GM23338 (cell line): ENCODE measurements around the gene WNT10A. TPM values are rescaled to one million over a fixed set of nuclear protein-coding genes. Genes with fewer than 3 reads are reported as not detected.
A peak's percentile ranks its signal among the peaks of the same experiment; 100 is the strongest.

Experiments used
- ATAC-seq: fragments of 200-7000 bp; cut with Tn5 transposase; 3 replicates; pipeline ENCODE4 v1.9.1; 2020
- DNase-seq: peaks from one replicate; pipeline ENCODE4 v3.0.0-alpha.2; 2015; ENCODE audit warnings: low spot score
- H2AFZ ChIP-seq: fragments of 200-600 bp; sonication (generic); 2 replicates; pipeline ENCODE4 v1.8.0; 2016; ENCODE audit warnings: antibody characterized with exemption, mild to moderate bottlenecking, moderate library complexity
- H3F3A ChIP-seq: fragments of 200-600 bp; sonication (generic); replicated peaks from 2 replicates; pipeline ENCODE4 v1.8.0; 2017; ENCODE audit warnings: antibody characterized with exemption, mixed run types, low read depth
- H3K27ac ChIP-seq: fragments of 200-600 bp; sonication (generic); 2 replicates; pipeline ENCODE4 v1.6.1; 2016; ENCODE audit warnings: low read depth
- H3K27me3 ChIP-seq: fragments of 200-600 bp; sonication (generic); 2 replicates; pipeline ENCODE4 v1.8.0; 2016; ENCODE audit warnings: mild to moderate bottlenecking, mixed run types, moderate library complexity; ENCODE audit not compliant: insufficient read depth
- H3K36me3 ChIP-seq: fragments of 200-600 bp; sonication (generic); 2 replicates; pipeline ENCODE4 v1.8.0; 2016; ENCODE audit warnings: mild to moderate bottlenecking; ENCODE audit not compliant: insufficient read depth
- H3K4me1 ChIP-seq: fragments of 200-600 bp; sonication (generic); 2 replicates; pipeline ENCODE4 v1.8.0; 2016; ENCODE audit warnings: mild to moderate bottlenecking, moderate library complexity; ENCODE audit not compliant: insufficient read depth
- H3K4me2 ChIP-seq: fragments of 200-600 bp; sonication (generic); 2 replicates; pipeline ENCODE4 v1.7.1; 2017; ENCODE audit warnings: mixed run types
- H3K4me3 ChIP-seq: fragments of 200-600 bp; sonication (generic); 2 replicates; pipeline ENCODE4 v1.6.1; 2016; ENCODE audit warnings: mixed run types
- H3K79me2 ChIP-seq: fragments of 200-600 bp; sonication (generic); replicated peaks from 2 replicates; pipeline ENCODE4 v1.8.0; 2017; ENCODE audit warnings: mild to moderate bottlenecking; ENCODE audit not compliant: insufficient read depth
- H3K9me2 ChIP-seq: fragments of 200-600 bp; sonication (generic); 2 replicates; pipeline ENCODE4 v1.8.0; 2017; ENCODE audit not compliant: insufficient read depth
- H4K20me1 ChIP-seq: fragments of 200-600 bp; sonication (generic); replicated peaks from 2 replicates; pipeline ENCODE4 v1.8.0; 2017; ENCODE audit warnings: mild to moderate bottlenecking; ENCODE audit not compliant: insufficient read depth
- H3K27ac Mint-ChIP-seq: 2 replicates; pipeline ENCODE4 v1.8.0; 2020; ENCODE audit warnings: inconsistent platforms, mild to moderate bottlenecking, moderate library complexity, mixed read lengths
- H3K27me3 Mint-ChIP-seq: 3 replicates; pipeline ENCODE4 v1.8.0; 2022; ENCODE audit warnings: low read depth, mild to moderate bottlenecking, moderate library complexity, mixed read lengths, inconsistent platforms; ENCODE audit not compliant: insufficient read depth, poor library complexity
- H3K36me3 Mint-ChIP-seq: 3 replicates; pipeline ENCODE4 v1.8.0; 2021; ENCODE audit warnings: low read depth, mild to moderate bottlenecking, inconsistent platforms, moderate library complexity, mixed read lengths
- H3K4me1 Mint-ChIP-seq: 3 replicates; pipeline ENCODE4 v1.8.0; 2020; ENCODE audit warnings: mild to moderate bottlenecking, inconsistent platforms, mixed read lengths
- H3K4me3 Mint-ChIP-seq: 3 replicates; pipeline ENCODE4 v1.8.0; 2021; ENCODE audit warnings: moderate library complexity, mild to moderate bottlenecking, inconsistent platforms, mixed read lengths
- H3K9me3 Mint-ChIP-seq: 3 replicates; pipeline ENCODE4 v1.8.0; 2020; ENCODE audit warnings: moderate library complexity, mild to moderate bottlenecking, inconsistent platforms, mixed read lengths
- EZH2 ChIP-seq: fragments of 200-600 bp; sonication (generic); IDR thresholded peaks from one replicate; pipeline ENCODE4 v1.8.0; 2017; ENCODE audit warnings: antibody characterized with exemption, mild to moderate bottlenecking, low read depth; ENCODE audit not compliant: unreplicated experiment
- EZH2phosphoT487 ChIP-seq: fragments of 200-600 bp; sonication (generic); IDR thresholded peaks from one replicate; pipeline ENCODE4 v1.8.1; 2018; ENCODE audit warnings: antibody characterized with exemption; ENCODE audit not compliant: unreplicated experiment
- ZNF114 ChIP-seq: fragments of 250-450 bp; sonication (Bioruptor Pico); IDR thresholded peaks from 2 replicates; pipeline ENCODE4 v1.5.0; 2020; ENCODE audit warnings: mild to moderate bottlenecking, moderate library complexity
- polyA plus RNA-seq: library from polyadenylated mRNA; unstranded; fragments of >200 nt; fragmentation: Nextera tagmentation; extraction: Ambion mirVana; gene quantifications from 2 replicates; pipeline ENCODE4 v1.2.1, GENCODE V29; 2016
- total RNA-seq: library from RNA; depleted of rRNA; stranded (reverse); fragments of >200 nt; shearing (Covaris generic); gene quantifications from 2 replicates; pipeline ENCODE4 v1.2.3, GENCODE V29; 2014
- TF ChIP-seq, protein P1 (sequence below): IDR thresholded peaks from 2 replicates; pipeline ENCODE4 v1.6.1; 2016; ENCODE audit warnings: antibody characterized with exemption

Gene WNT10A
- total and polyA plus RNA-seq, 2 experiments from 2014 or later = not detected

DNA sequence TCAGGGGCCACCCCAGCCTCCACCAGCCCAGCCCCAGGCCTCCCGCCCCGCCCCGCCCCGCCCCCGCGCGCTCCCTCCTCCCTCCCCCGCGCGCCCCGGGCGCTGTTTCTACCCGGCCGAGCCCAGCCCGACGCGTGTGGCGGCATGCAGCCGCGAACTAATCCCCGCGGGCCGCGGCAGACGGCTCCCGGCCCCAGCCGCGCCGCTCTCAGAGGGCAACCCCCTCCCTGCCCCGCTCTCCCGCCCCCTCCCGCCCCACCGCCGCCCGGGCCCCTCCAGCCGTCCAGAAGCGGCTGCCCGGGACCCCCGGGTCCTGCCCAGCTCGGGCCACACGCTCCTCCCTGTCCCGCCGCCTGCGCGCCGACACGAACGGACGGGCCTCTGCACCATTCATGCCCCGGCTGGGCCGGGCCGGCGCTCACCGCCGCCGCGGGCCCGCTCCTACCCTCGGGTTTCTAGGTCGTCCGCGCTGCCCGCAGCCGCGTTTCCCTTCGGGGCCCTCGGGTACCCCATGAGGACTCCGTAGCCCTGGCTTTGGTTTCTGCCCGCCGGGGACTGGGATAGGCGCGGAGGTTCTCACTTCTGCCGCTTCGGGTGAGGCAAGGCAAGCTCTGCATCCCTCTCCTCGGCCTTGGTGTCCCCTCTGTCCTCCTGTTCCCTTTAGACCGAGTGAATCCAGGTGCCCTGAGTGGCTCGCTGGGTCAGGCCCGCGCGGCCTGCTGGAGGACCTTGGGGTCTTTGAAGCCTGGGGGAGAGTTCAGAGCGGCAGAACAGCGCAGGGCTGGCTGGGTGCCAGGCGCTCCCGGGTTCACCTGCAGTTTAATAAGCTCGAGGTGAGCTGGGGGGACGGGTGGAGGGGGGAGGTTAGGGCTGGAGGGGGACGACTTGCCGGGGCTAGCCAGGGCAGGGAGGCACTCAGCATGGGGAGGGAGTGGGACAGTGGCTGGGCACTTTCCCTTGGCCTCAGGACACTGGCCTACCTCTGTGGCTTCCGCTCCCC lies 3.1 kb downstream of the WNT10A start:
- Histone ChIP-seq H3K36me3 (no peaks in the 10 kb centered on the region), H3K4me2 (peak overlapping the region; percentile 75), H3F3A (no peaks in the 10 kb centered on the region), H2AFZ (peak overlapping the region; percentile 91), H3K79me2 (no peaks in the 10 kb centered on the region), H3K27ac (no peak overlapping the region), H3K9me2 (no peaks in the 10 kb centered on the region), H3K27me3 (peaks cover 98% of the 10 kb centered on the region), H3K4me1 (peaks cover 7% of the 10 kb centered on the region; the same call in 1 of the 2 replicates), H3K4me3 (peak overlapping the region; percentile 55), H4K20me1 (peaks cover 8% of the 10 kb centered on the region)
- Mint-ChIP-seq H3K9me3 (no peaks in the 10 kb centered on the region), H3K36me3 (no peaks in the 10 kb centered on the region; the same call in 2 of the 3 replicates), H3K27ac (no peak overlapping the region), H3K27me3 (peaks cover 89% of the 10 kb centered on the region), H3K4me1 (peaks cover 18% of the 10 kb centered on the region), H3K4me3 (peak overlapping the region; percentile 55)
- ATAC-seq = peak; percentile 20
- TF ChIP-seq EZH2 = peak; percentile 100
- TF ChIP-seq, protein P1, sequence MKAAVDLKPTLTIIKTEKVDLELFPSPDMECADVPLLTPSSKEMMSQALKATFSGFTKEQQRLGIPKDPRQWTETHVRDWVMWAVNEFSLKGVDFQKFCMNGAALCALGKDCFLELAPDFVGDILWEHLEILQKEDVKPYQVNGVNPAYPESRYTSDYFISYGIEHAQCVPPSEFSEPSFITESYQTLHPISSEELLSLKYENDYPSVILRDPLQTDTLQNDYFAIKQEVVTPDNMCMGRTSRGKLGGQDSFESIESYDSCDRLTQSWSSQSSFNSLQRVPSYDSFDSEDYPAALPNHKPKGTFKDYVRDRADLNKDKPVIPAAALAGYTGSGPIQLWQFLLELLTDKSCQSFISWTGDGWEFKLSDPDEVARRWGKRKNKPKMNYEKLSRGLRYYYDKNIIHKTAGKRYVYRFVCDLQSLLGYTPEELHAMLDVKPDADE = no peak
- no peak for TF ChIP-seq ZNF114 (CRISPR knock-in tag)
- peak; percentile 100 for TF ChIP-seq EZH2phosphoT487
- peak; percentile 60 for DNase-seq

DNA sequence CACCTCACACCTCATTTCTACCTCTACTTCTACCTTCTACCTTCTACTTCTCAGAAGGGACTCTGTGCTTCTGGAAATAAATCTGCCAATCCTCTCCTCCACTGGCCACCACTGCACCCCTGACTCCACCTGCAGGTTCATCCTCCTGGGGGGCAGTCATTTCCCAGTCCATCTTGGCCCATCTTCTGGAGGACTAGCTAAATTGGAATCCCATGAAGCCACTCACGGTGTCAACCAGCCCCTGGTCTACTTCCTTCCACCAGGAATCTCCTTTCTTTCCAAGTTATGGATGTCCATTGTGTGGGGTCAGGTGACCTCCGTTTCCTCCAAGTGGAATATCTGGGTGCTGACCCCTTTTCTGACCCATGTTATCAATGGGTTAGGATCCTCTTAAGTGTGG lies 3.9 kb downstream of the WNT10A start:
- H3K36me3 Mint-ChIP-seq = no peaks in the 10 kb centered on the region; the same call in 2 of the 3 replicates
- DNase-seq (no peak), ATAC-seq (no peak)
- H3K4me1 Mint-ChIP-seq = peaks cover 13% of the 10 kb centered on the region
- Histone ChIP-seq H3K4me3 (no peak overlapping the region), H3K27me3 (peaks cover 98% of the 10 kb centered on the region), H3F3A (no peaks in the 10 kb centered on the region), H3K4me2 (no peak overlapping the region), H3K9me2 (no peaks in the 10 kb centered on the region), H3K36me3 (no peaks in the 10 kb centered on the region), H3K4me1 (peaks cover 7% of the 10 kb centered on the region; the same call in 1 of the 2 replicates), H3K27ac (no peak overlapping the region), H3K79me2 (no peaks in the 10 kb centered on the region), H2AFZ (no peak overlapping the region), H4K20me1 (peaks cover 8% of the 10 kb centered on the region)
- H3K9me3 Mint-ChIP-seq = no peaks in the 10 kb centered on the region
- H3K27ac Mint-ChIP-seq = no peak overlapping the region
- TF ChIP-seq ZNF114 (CRISPR knock-in tag) (no peak), EZH2 (peak; percentile 85)
- peak overlapping the region; percentile 55 for H3K4me3 Mint-ChIP-seq
- H3K27me3 Mint-ChIP-seq = peaks cover 89% of the 10 kb centered on the region
